NT2/D1 (cell line): Measurements from ENCODE around the gene TGM4.

Experiments
- SUZ12 ChIP-seq: IDR thresholded peaks from 2 replicates; pipeline ENCODE4 v1.6.1; 2011; ENCODE audit not compliant: insufficient read length, insufficient read depth; ENCODE audit errors: extremely low read depth
- ZNF274 ChIP-seq: IDR thresholded peaks from 2 replicates; pipeline ENCODE4 v1.6.1; 2011; ENCODE audit warnings: mild to moderate bottlenecking, low read depth, low read length

DNA sequence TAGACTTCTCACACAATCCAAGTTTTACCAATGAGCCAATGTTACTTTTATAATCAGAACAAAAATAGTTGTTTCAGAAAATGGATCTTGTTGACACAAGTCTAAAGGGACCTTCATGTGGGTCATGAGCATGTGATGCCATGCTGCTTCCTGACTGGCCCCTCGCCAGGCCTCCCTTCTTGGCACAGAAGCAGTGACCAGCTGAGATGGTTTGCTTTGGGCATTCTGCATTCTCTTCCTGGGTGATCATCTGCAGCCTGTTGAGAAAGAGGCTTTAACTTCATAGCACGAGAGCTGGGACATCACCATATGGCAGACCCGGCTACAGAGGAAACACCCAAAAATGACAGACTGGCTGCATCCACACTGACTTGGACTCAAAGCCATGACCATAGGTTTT is 45.7 kb downstream of the TGM4 start:
- TF ChIP-seq ZNF274 (no peak), SUZ12 (no peak)
